Stimulated activated naive CD8-positive, alpha-beta T cell treated with anti-CD3 and anti-CD28 coated beads, Interleukin-15, Interleukin-2, amounts not matched to agents 100 ng/mL and 50 ng/mL, for 24 hours (primary cell): Measurements from ENCODE around the gene ZBED1.
"Not testable (repeated sequence)": the region's sequence is repeated elsewhere in the genome, so short reads cannot be mapped to it uniquely, and the experiment has no call there.

Source experiments
- H3K27ac Mint-ChIP-seq: one replicate; pipeline ENCODE4 v1.8.0; 2021; ENCODE audit warnings: mild to moderate bottlenecking, mixed read lengths
- H3K27me3 Mint-ChIP-seq: one replicate; pipeline ENCODE4 v1.8.0; 2021; ENCODE audit warnings: mixed read lengths
- H3K36me3 Mint-ChIP-seq: one replicate; pipeline ENCODE4 v1.8.0; 2021; ENCODE audit warnings: low read depth, mixed read lengths
- H3K4me1 Mint-ChIP-seq: one replicate; pipeline ENCODE4 v1.8.0; 2021; ENCODE audit warnings: low read depth, mixed read lengths
- H3K4me3 Mint-ChIP-seq: one replicate; pipeline ENCODE4 v1.8.0; 2021; ENCODE audit warnings: mild to moderate bottlenecking, mixed read lengths
- H3K9me3 Mint-ChIP-seq: one replicate; pipeline ENCODE4 v1.8.0; 2021; ENCODE audit warnings: mixed read lengths

Gene ZBED1

GRCh38 chrX:2533424-2533823, 32.6 kb upstream of the ZBED1 start:
- H3K27ac Mint-ChIP-seq, result no peak overlapping the region
- peaks cover 4% of the 10 kb centered on the region for H3K27me3 Mint-ChIP-seq
- no peak overlapping the region for H3K4me3 Mint-ChIP-seq
- no peaks in the 10 kb centered on the region for H3K36me3 Mint-ChIP-seq
- no peaks in the 10 kb centered on the region for H3K9me3 Mint-ChIP-seq
- H3K4me1 Mint-ChIP-seq, result no peaks in the 10 kb centered on the region

GRCh38 chrX:2526390-2526789, 25.6 kb upstream of the ZBED1 start:
- Mint-ChIP-seq H3K9me3 (peaks cover 11% of the 10 kb centered on the region), H3K36me3 (no peaks in the 10 kb centered on the region), H3K27ac (no peak overlapping the region), H3K27me3 (peaks cover 17% of the 10 kb centered on the region), H3K4me1 (no peaks in the 10 kb centered on the region), H3K4me3 (no peak overlapping the region)

GRCh38 chrX:2523911-2524310, 23.1 kb upstream of the ZBED1 start:
- Mint-ChIP-seq H3K36me3 (no peaks in the 10 kb centered on the region), H3K27ac (no peak overlapping the region), H3K4me3 (no peak overlapping the region), H3K9me3 (peaks cover 11% of the 10 kb centered on the region), H3K27me3 (peaks cover 17% of the 10 kb centered on the region), H3K4me1 (no peaks in the 10 kb centered on the region)

- peaks cover 10% of the 10 kb centered on the region for H3K4me1 Mint-ChIP-seq
- no peak overlapping the region for H3K4me3 Mint-ChIP-seq
- H3K27me3 Mint-ChIP-seq, result peaks cover 11% of the 10 kb centered on the region
- H3K27ac Mint-ChIP-seq, result no peak overlapping the region
- peaks cover 6% of the 10 kb centered on the region for H3K9me3 Mint-ChIP-seq
- no peaks in the 10 kb centered on the region for H3K36me3 Mint-ChIP-seq
These were observed 21.2 kb upstream of the ZBED1 start for GRCh38 chrX:2521927-2522386.

GRCh38 chrX:2521092-2521926, 20.5 kb upstream of the ZBED1 start:
- Mint-ChIP-seq H3K4me3 (no peak overlapping the region), H3K4me1 (peaks cover 13% of the 10 kb centered on the region), H3K9me3 (peaks cover 1% of the 10 kb centered on the region), H3K27me3 (peaks cover 6% of the 10 kb centered on the region), H3K27ac (no peak overlapping the region), H3K36me3 (no peaks in the 10 kb centered on the region)

GRCh38 chrX:2520539-2520938, 19.8 kb upstream of the ZBED1 start:
- H3K4me3 Mint-ChIP-seq, result no peak overlapping the region
- H3K36me3 Mint-ChIP-seq, result no peaks in the 10 kb centered on the region
- H3K27ac Mint-ChIP-seq, result no peak overlapping the region
- H3K9me3 Mint-ChIP-seq, result no peaks in the 10 kb centered on the region
- H3K27me3 Mint-ChIP-seq, result peaks cover 7% of the 10 kb centered on the region
- H3K4me1 Mint-ChIP-seq, result peaks cover 13% of the 10 kb centered on the region

- H3K4me1 Mint-ChIP-seq, result peaks cover 13% of the 10 kb centered on the region
- not testable (repeated sequence) for H3K36me3 Mint-ChIP-seq, H3K9me3 Mint-ChIP-seq, H3K4me3 Mint-ChIP-seq, H3K27me3 Mint-ChIP-seq, H3K27ac Mint-ChIP-seq
These were observed 18.9 kb upstream of the ZBED1 start for GRCh38 chrX:2519638-2520037.

- H3K4me1 Mint-ChIP-seq, result peaks cover 13% of the 10 kb centered on the region
- H3K4me3 Mint-ChIP-seq, result no peak overlapping the region
- peaks cover 4% of the 10 kb centered on the region for H3K27me3 Mint-ChIP-seq
- H3K36me3 Mint-ChIP-seq, result no peaks in the 10 kb centered on the region
- no peaks in the 10 kb centered on the region for H3K9me3 Mint-ChIP-seq
- H3K27ac Mint-ChIP-seq, result no peak overlapping the region
These were observed 16.3 kb upstream of the ZBED1 start for GRCh38 chrX:2517055-2517454.

- Mint-ChIP-seq H3K27ac (no peak overlapping the region), H3K4me3 (no peak overlapping the region), H3K27me3 (peaks cover 4% of the 10 kb centered on the region), H3K36me3 (no peaks in the 10 kb centered on the region), H3K4me1 (peaks cover 13% of the 10 kb centered on the region), H3K9me3 (no peaks in the 10 kb centered on the region)
These were observed 15.8 kb upstream of the ZBED1 start for GRCh38 chrX:2516623-2517022.

GRCh38 chrX:2514131-2514530, 13.4 kb upstream of the ZBED1 start:
- Mint-ChIP-seq H3K36me3 (no peaks in the 10 kb centered on the region), H3K27ac (no peak overlapping the region), H3K27me3 (peaks cover 4% of the 10 kb centered on the region), H3K9me3 (no peaks in the 10 kb centered on the region), H3K4me3 (no peak overlapping the region), H3K4me1 (peaks cover 13% of the 10 kb centered on the region)

- Mint-ChIP-seq H3K27ac (no peak overlapping the region), H3K9me3 (no peaks in the 10 kb centered on the region), H3K4me1 (peaks cover 13% of the 10 kb centered on the region), H3K4me3 (no peak overlapping the region), H3K27me3 (peaks cover 7% of the 10 kb centered on the region), H3K36me3 (no peaks in the 10 kb centered on the region)
These were observed 12.4 kb upstream of the ZBED1 start for GRCh38 chrX:2513121-2513664.

GRCh38 chrX:2512501-2512900, 11.7 kb upstream of the ZBED1 start:
- peaks cover 7% of the 10 kb centered on the region for H3K27me3 Mint-ChIP-seq
- peaks cover 6% of the 10 kb centered on the region for H3K4me1 Mint-ChIP-seq
- no peak overlapping the region for H3K4me3 Mint-ChIP-seq
- H3K9me3 Mint-ChIP-seq, result no peaks in the 10 kb centered on the region
- no peak overlapping the region for H3K27ac Mint-ChIP-seq
- no peaks in the 10 kb centered on the region for H3K36me3 Mint-ChIP-seq

GRCh38 chrX:2511326-2511725, 10.6 kb upstream of the ZBED1 start:
- no peaks in the 10 kb centered on the region for H3K4me1 Mint-ChIP-seq
- H3K9me3 Mint-ChIP-seq, result no peaks in the 10 kb centered on the region
- H3K27ac Mint-ChIP-seq, result no peak overlapping the region
- peaks cover 7% of the 10 kb centered on the region for H3K27me3 Mint-ChIP-seq
- no peaks in the 10 kb centered on the region for H3K36me3 Mint-ChIP-seq
- H3K4me3 Mint-ChIP-seq, result no peak overlapping the region

GRCh38 chrX:2508648-2509335, 8.0 kb upstream of the ZBED1 start:
- no peaks in the 10 kb centered on the region for H3K9me3 Mint-ChIP-seq
- no peaks in the 10 kb centered on the region for H3K4me1 Mint-ChIP-seq
- no peak overlapping the region for H3K4me3 Mint-ChIP-seq
- peaks cover 3% of the 10 kb centered on the region for H3K27me3 Mint-ChIP-seq
- no peaks in the 10 kb centered on the region for H3K36me3 Mint-ChIP-seq
- H3K27ac Mint-ChIP-seq, result no peak overlapping the region

- H3K4me1 Mint-ChIP-seq, result no peaks in the 10 kb centered on the region
- H3K36me3 Mint-ChIP-seq, result no peaks in the 10 kb centered on the region
- no peak overlapping the region for H3K27ac Mint-ChIP-seq
- peaks cover 3% of the 10 kb centered on the region for H3K27me3 Mint-ChIP-seq
- H3K4me3 Mint-ChIP-seq, result no peak overlapping the region
- H3K9me3 Mint-ChIP-seq, result no peaks in the 10 kb centered on the region
These were observed 7.3 kb upstream of the ZBED1 start for GRCh38 chrX:2507904-2508627.
